Inflammatory macrophage treated with lipopolysaccharide for 4 hours (primary cell): ENCODE results near the gene NOTCH3.
A peak's percentile ranks its signal among the peaks of the same experiment; 100 is the strongest.

Source experiments
- DNase-seq: peaks from one replicate; pipeline ENCODE4 v3.0.0-alpha.2; 2020

NOTCH3 gene

GRCh38 chr19:15159251-15159650, 41.5 kb downstream of the NOTCH3 start:
- DNase-seq = no peak

GRCh38 chr19:15156391-15156790, 44.4 kb downstream of the NOTCH3 start:
- no peak for DNase-seq

- no peak for DNase-seq
These were observed 45.5 kb downstream of the NOTCH3 start for GRCh38 chr19:15155296-15155695.

GRCh38 chr19:15154002-15154612, 46.7 kb downstream of the NOTCH3 start:
- peak; percentile 66 for DNase-seq

GRCh38 chr19:15149737-15150136, 51.1 kb downstream of the NOTCH3 start:
- DNase-seq = peak; percentile 83

- no peak for DNase-seq
These were observed 53.7 kb downstream of the NOTCH3 start for GRCh38 chr19:15147090-15147489.

- DNase-seq = no peak
These were observed 56.6 kb downstream of the NOTCH3 start for GRCh38 chr19:15144046-15144646.

- DNase-seq = no peak
These were observed 58.5 kb downstream of the NOTCH3 start for GRCh38 chr19:15142313-15142712.

- DNase-seq = no peak
These were observed 59.7 kb downstream of the NOTCH3 start for GRCh38 chr19:15141143-15141542.

GRCh38 chr19:15138427-15138826, 62.4 kb downstream of the NOTCH3 start:
- no peak for DNase-seq

GRCh38 chr19:15137777-15138176, 63.0 kb downstream of the NOTCH3 start:
- no peak for DNase-seq

GRCh38 chr19:15136234-15136954, 64.4 kb downstream of the NOTCH3 start:
- DNase-seq = peak; percentile 21

- DNase-seq = no peak
These were observed 70.8 kb downstream of the NOTCH3 start for GRCh38 chr19:15129856-15130585.

GRCh38 chr19:15128162-15128770, 72.5 kb downstream of the NOTCH3 start:
- DNase-seq = no peak

GRCh38 chr19:15126131-15126910, 74.5 kb downstream of the NOTCH3 start:
- DNase-seq = no peak

GRCh38 chr19:15125232-15126067, 75.3 kb downstream of the NOTCH3 start:
- peak; percentile 98 for DNase-seq

GRCh38 chr19:15124572-15125231, 76.1 kb downstream of the NOTCH3 start:
- DNase-seq = peak; percentile 10

- no peak for DNase-seq
These were observed 76.9 kb downstream of the NOTCH3 start for GRCh38 chr19:15123900-15124299.

GRCh38 chr19:15123031-15123890, 77.5 kb downstream of the NOTCH3 start:
- DNase-seq = no peak
